Measurements from ENCODE around the gene ZBTB7C. TPM values are rescaled to one million over a fixed set of nuclear protein-coding genes. Genes with fewer than 3 reads are reported as not detected.

Gene ZBTB7C
- total RNA-seq, 3 donors from 2014 or later: 5.6 to 26.5 (median 6.1) TPM

DNA sequence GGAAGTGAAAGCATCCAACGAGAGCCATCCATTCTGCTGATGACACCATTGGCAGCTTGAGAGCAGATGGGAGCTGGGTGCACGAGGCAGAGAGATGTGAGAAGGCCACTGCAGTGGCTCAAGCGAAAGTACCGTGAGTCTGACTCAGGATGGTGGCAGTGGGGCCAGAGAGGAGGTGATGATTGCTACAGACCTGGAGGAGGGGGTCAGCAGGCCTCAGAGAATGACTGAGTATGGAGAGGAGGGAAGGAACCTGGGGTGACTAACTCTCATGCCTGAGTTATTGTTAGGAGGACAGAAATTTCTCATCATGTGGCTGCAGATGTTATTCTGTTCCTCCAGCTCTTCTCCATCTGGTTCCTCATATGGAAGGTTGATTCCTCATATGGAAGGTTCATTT is 8.8 kb upstream of the ZBTB7C start:
- TF ChIP-seq POLR2A (IDR thresholded peaks at IDR 0.05) (no peak), POLR2AphosphoS5 (IDR thresholded peaks at IDR 0.05) (no peak)
- TF ChIP-seq, protein P1, sequence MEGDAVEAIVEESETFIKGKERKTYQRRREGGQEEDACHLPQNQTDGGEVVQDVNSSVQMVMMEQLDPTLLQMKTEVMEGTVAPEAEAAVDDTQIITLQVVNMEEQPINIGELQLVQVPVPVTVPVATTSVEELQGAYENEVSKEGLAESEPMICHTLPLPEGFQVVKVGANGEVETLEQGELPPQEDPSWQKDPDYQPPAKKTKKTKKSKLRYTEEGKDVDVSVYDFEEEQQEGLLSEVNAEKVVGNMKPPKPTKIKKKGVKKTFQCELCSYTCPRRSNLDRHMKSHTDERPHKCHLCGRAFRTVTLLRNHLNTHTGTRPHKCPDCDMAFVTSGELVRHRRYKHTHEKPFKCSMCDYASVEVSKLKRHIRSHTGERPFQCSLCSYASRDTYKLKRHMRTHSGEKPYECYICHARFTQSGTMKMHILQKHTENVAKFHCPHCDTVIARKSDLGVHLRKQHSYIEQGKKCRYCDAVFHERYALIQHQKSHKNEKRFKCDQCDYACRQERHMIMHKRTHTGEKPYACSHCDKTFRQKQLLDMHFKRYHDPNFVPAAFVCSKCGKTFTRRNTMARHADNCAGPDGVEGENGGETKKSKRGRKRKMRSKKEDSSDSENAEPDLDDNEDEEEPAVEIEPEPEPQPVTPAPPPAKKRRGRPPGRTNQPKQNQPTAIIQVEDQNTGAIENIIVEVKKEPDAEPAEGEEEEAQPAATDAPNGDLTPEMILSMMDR (IDR thresholded peaks at IDR 0.05): no peak
- Histone ChIP-seq H3K4me3 (no peak overlapping the region), H3K4me1 (no peaks in the 10 kb centered on the region), H3K27me3 (no peaks in the 10 kb centered on the region), H3K9me3 (no peaks in the 10 kb centered on the region), H3K36me3 (no peaks in the 10 kb centered on the region), H3K27ac (no peak overlapping the region)
- intact Hi-C loops (cut with DNase I; ENCODE audit: low total_unique reads): no loop called here
- no peak for DNase-seq (ENCODE audit: low spot score in 2 of 2)

DNA sequence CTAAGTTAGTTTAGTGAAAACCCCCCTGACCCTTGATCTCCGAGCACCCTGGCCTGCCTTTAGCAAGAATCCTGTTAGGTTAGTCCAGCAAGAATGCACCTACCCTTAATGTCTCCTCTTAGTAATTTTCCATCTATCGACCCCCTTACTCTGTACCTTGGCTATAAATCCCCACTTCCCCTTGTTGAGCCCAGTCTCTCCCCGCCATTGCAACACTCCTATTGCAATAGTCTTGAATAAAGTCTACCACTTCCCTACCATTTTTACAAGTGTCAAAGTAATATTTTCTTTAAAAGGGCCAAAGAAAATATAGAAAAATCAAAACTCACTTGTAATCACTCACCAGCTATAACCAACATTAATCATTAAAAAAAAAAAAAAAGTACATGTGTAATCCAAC is 4.2 kb upstream of the ZBTB7C start:
- intact Hi-C loops (cut with DNase I; ENCODE audit: low total_unique reads): no loop called here
- H3K9me3 ChIP-seq: no peaks in the 10 kb centered on the region
- peaks cover 0 to 4% of the 10 kb centered on the region in 2 donors for H3K4me1 ChIP-seq
- no peak overlapping the region for H3K4me3 ChIP-seq
- TF ChIP-seq POLR2A (IDR thresholded peaks at IDR 0.05): no peak
- TF ChIP-seq POLR2AphosphoS5 (IDR thresholded peaks at IDR 0.05): no peak
- TF ChIP-seq, protein P1 (IDR thresholded peaks at IDR 0.05): no peak
- DNase-seq (ENCODE audit: low spot score in 2 of 2): no peak
- no peaks in the 10 kb centered on the region for H3K27me3 ChIP-seq
- no peak overlapping the region for H3K27ac ChIP-seq
- no peaks in the 10 kb centered on the region for H3K36me3 ChIP-seq

DNA sequence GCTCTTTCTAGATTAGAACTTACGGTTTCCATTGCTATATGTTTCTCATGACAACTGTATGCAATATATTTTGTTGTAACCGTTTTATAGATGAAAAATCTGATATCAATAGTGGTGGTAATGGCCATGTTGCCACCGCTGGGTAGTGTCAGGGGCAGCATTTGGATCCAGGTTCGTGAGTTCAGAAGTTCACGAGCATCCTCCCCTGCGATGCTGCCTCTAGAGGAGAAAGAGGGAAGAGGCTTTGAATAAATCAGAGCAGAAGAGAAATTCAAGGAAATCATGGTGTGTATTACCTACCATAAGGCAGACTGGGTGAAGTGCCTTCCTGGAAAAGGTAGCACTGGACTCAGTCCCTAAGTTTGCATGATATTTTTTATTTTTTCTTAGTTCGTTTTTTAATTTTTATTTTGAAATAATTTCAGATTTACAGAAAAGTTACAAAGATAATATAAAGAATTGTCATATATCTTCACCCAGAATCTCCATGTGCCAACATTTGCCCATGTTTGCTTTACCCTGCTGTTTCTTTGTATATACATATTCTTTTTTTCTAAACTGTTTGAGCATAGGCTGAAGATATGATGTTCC is 3.3 kb upstream of the ZBTB7C start:
- Histone ChIP-seq H3K27ac (no peak overlapping the region), H3K36me3 (no peaks in the 10 kb centered on the region), H3K27me3 (no peaks in the 10 kb centered on the region), H3K4me1 (peaks cover 0 to 4% of the 10 kb centered on the region in 2 donors), H3K9me3 (no peaks in the 10 kb centered on the region), H3K4me3 (no peak overlapping the region)
- no peak for DNase-seq (ENCODE audit: low spot score in 2 of 2)
- intact Hi-C loops (cut with DNase I; ENCODE audit: low total_unique reads): no loop called here
- TF ChIP-seq POLR2A (IDR thresholded peaks at IDR 0.05) (no peak), POLR2AphosphoS5 (IDR thresholded peaks at IDR 0.05) (no peak)
- TF ChIP-seq, protein P1 (IDR thresholded peaks at IDR 0.05): peak; percentile 38 to 61 (median 58)

DNA sequence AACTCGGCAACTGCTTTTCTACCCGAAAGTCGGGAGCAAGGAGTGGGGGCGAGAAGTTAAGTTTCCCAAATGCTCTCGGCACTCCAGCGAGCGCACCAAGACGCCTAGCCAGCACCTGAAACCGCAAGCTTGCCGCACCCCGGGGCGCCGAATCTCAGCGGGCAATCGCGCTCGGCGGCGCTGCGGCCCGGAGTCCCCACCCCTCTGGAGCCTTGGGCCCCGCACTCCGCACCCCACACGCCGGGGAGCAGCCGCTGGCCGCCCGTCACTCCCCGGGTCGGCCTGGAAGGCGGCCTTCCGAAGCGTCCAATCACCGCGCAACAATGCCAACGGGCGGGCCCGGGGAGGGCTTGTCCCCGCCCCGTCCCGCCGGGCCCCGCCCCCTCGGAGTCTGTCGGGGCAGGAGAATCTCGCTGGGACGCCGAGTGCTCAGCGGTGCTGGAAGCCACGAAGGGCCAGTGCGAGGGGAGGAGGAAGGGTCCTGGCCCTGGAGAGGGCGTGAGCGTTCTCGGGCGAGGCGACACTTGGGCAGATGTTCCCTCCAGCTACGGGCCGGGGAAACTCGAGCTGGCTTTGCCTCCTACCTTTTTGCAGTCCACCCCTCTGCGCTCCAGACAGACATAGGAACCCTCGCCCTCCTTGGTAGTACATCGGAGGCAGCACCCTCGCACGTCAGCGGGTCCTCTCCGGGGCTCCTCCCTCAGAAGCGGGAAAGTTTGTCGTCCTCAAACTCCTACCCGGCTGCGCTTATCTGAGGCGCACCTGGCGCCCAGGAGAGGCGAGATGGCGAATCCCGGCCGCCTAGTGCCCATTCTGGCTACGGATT is 1.1 kb upstream of the ZBTB7C start:
- Histone ChIP-seq H3K4me3 (peak overlapping the region; percentile 72 to 80 (median 74)), H3K9me3 (no peaks in the 10 kb centered on the region), H3K27ac (peak overlapping the region; percentile 80 to 88), H3K27me3 (no peaks in the 10 kb centered on the region), H3K4me1 (peaks cover 0 to 4% of the 10 kb centered on the region in 2 donors), H3K36me3 (no peaks in the 10 kb centered on the region)
- intact Hi-C loops (cut with DNase I; ENCODE audit: low total_unique reads): no loop called here
- TF ChIP-seq POLR2AphosphoS5 (IDR thresholded peaks at IDR 0.05) (peak in 2 of 3 donors; percentile 9 to 17), POLR2A (IDR thresholded peaks at IDR 0.05) (no peak)
- TF ChIP-seq, protein P1 (IDR thresholded peaks at IDR 0.05): peak in 1 of 3 donors; percentile 31
- DNase-seq (ENCODE audit: low spot score in 2 of 2): peak; percentile 89 to 92

DNA sequence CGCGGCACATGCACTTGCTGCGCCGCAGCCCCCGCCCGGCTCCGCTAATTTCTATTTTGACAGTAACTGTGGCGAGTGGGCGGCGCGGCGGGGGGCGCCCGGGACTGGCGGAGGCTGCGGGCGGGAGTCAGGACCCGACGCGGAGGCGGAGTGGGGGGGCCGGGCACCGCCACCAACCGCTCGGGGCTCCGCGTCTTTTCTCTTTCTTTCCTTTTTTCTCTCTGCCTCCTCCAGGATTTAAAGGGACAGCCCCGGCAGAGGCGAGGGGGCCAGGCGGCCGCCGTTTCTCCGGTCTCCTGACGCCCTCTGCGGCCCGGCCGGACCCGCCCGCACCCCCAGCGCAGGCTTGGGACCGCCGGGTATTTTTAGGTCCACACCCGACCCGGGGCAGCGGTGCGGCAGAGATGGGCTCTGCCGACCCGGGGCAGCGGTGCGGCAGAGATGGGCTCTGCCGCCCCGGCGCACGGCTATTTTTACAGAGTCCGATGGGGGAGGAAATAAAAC is 460 bp upstream of the ZBTB7C start:
- intact Hi-C loops (cut with DNase I; ENCODE audit: low total_unique reads): no loop called here

More for the DNA sequence above, 460 bp upstream of the ZBTB7C start:
- no peak for TF ChIP-seq POLR2AphosphoS5 (IDR thresholded peaks at IDR 0.05)
- TF ChIP-seq POLR2A (IDR thresholded peaks at IDR 0.05): no peak
- TF ChIP-seq, protein P1 (IDR thresholded peaks at IDR 0.05): no peak
- Histone ChIP-seq H3K4me3 (peak overlapping the region; percentile 72 to 80 (median 74)), H3K36me3 (no peaks in the 10 kb centered on the region), H3K27ac (peak overlapping the region; percentile 80 to 88), H3K9me3 (no peaks in the 10 kb centered on the region), H3K4me1 (peaks cover 0 to 4% of the 10 kb centered on the region in 2 donors), H3K27me3 (no peaks in the 10 kb centered on the region)
- DNase-seq (ENCODE audit: low spot score in 2 of 2): peak in 1 of 2 donors; percentile 48
